ENCODE results near the gene NUP37. TPM values are rescaled to one million over a fixed set of nuclear protein-coding genes. Genes with fewer than 3 reads are reported as not detected.

NUP37 gene
- total and polyA plus RNA-seq, 11 donors = 7.6 to 26.2 (median 16.1) TPM

DNA sequence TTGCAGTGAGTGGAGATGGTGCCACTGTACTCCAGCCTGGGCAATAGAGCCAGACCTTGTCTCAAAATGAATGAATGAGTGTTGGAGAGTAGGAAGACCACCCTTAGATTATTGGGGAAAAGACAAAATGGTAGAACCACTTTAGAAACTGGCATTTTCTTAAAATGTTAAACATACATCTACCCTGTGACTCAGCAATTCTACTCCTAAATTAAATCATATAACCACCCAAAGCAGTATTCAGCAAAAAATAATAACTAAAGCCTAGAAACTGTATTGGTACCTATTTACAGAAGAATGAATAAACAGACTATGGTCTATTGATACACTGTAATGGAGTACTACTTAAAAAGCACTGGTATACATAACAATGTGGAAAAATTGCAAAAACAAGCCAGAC lies 9.1 kb downstream of the NUP37 start:
- H3K9me3 ChIP-seq = no peaks in the 10 kb centered on the region
- ATAC-seq (no peak), DNase-seq (no peak)
- no peak overlapping the region for H3K27ac ChIP-seq
- H3K4me1 ChIP-seq = no peaks in the 10 kb centered on the region
- peaks cover 0 to 86% (median 73%) of the 10 kb centered on the region in 9 donors for H3K36me3 ChIP-seq
- H3K4me3 ChIP-seq = no peak overlapping the region
- H3K27me3 ChIP-seq = no peaks in the 10 kb centered on the region
- intact Hi-C loops (cut with DNase I) = no loop called here
- TF ChIP-seq POLR2A (IDR thresholded peaks at IDR 0.05) = no peak
- TF ChIP-seq, protein P1, sequence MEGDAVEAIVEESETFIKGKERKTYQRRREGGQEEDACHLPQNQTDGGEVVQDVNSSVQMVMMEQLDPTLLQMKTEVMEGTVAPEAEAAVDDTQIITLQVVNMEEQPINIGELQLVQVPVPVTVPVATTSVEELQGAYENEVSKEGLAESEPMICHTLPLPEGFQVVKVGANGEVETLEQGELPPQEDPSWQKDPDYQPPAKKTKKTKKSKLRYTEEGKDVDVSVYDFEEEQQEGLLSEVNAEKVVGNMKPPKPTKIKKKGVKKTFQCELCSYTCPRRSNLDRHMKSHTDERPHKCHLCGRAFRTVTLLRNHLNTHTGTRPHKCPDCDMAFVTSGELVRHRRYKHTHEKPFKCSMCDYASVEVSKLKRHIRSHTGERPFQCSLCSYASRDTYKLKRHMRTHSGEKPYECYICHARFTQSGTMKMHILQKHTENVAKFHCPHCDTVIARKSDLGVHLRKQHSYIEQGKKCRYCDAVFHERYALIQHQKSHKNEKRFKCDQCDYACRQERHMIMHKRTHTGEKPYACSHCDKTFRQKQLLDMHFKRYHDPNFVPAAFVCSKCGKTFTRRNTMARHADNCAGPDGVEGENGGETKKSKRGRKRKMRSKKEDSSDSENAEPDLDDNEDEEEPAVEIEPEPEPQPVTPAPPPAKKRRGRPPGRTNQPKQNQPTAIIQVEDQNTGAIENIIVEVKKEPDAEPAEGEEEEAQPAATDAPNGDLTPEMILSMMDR (IDR thresholded peaks at IDR 0.05) = no peak

DNA sequence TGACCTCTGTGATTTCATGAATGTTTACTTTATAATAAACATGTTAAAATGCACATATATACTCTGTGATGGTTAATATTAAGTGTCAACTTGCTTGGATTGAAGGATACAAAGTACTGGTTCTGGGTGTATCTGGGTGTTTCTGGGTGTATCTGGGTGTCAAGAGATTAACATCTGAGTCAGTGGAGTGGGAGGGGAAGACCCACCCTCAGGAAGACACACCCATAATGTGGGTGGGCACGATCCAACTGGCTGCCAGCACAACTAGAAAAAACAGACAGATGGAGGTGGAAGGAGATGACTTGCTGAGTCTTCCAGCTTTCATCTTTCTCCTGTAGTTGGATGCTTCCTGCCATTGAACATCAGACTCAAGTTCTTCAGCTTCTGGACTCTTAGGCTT lies 11.9 kb downstream of the NUP37 start:
- ATAC-seq = no peak
- peaks cover 0 to 89% (median 74%) of the 10 kb centered on the region in 9 donors for H3K36me3 ChIP-seq

DNA sequence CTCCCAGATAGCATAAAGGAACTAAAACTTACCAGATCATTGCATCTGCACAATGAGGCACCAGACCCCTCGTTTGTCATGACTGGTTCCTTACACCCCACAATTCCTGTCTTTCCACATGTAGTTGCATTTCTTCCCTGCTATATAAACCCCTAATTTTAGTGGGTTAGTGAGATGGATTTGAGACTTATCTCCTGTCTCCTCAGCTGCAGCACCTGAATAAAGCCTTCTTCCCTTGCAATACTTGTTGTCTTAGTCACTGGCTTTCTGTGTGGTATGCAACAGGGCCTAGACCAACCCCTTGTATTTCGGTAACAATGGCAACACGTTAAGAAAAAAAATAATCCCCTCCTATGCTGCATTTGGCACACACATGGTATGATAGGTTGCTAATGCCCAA lies 13.0 kb downstream of the NUP37 start:
- ATAC-seq = no peak
- TF ChIP-seq, protein P1 (IDR thresholded peaks at IDR 0.05) = no peak
- no peak for TF ChIP-seq POLR2A (IDR thresholded peaks at IDR 0.05)
- Histone ChIP-seq H3K4me1 (no peaks in the 10 kb centered on the region), H3K4me3 (no peak overlapping the region), H3K27ac (no peak overlapping the region), H3K36me3 (peaks cover 0 to 81% (median 66%) of the 10 kb centered on the region in 9 donors), H3K27me3 (no peaks in the 10 kb centered on the region), H3K9me3 (peaks cover 0 to 7% (median 0%) of the 10 kb centered on the region in 12 donors)
- no peak for DNase-seq
- intact Hi-C loops (cut with DNase I) = no loop called here
- 94 to 97% (median 97%) methylated on average over 3 of the region's 3 CpGs for WGBS, 4 donors

More for the DNA sequence above, 11.9 kb downstream of the NUP37 start:
- H3K27ac ChIP-seq = no peak overlapping the region
- H3K27me3 ChIP-seq = no peaks in the 10 kb centered on the region
- intact Hi-C loops (cut with DNase I) = no loop called here
- no peak for DNase-seq
- peaks cover 0 to 7% (median 0%) of the 10 kb centered on the region in 12 donors for H3K9me3 ChIP-seq
- TF ChIP-seq, protein P1 (IDR thresholded peaks at IDR 0.05) = no peak
- no peak for TF ChIP-seq POLR2A (IDR thresholded peaks at IDR 0.05)
- no peak overlapping the region for H3K4me3 ChIP-seq
- WGBS, 4 donors = 43 to 78% (median 69%) methylated on average over 1 of the region's 1 CpG
- no peaks in the 10 kb centered on the region for H3K4me1 ChIP-seq

DNA sequence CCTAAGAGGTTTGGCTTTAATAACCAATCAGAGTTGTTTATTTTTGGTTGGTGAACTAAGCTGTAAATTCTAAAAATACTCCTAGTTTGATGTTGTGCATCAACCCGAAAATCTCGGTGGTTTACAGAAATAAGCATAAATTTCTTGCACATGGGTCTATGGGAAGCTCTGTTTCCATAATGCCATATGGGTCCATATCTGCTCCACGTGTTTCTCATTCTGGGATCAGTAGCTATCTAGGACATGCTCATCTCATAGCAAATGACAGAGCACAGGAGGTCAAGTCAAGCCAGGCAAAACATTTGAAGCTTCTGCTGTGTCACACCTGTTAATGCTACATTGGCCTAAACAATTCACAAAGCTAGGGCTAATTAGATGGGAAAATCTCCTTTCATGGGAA lies 23.1 kb downstream of the NUP37 start:
- intact Hi-C loops (cut with DNase I) = loop anchor here in 1 of 10 donors (10.0 kb wide), 1 partner anchor 668 kb away; no protein-coding TSS in a partner anchor
- H3K4me1 ChIP-seq = peaks cover 0 to 13% (median 0%) of the 10 kb centered on the region in 12 donors
- TF ChIP-seq, protein P1 (IDR thresholded peaks at IDR 0.05) = no peak
- no peak for TF ChIP-seq POLR2A (IDR thresholded peaks at IDR 0.05)
- H3K4me3 ChIP-seq = no peak overlapping the region
- no peak overlapping the region for H3K27ac ChIP-seq
- 83 to 92% (median 90%) methylated on average over 3 of the region's 3 CpGs for WGBS, 4 donors
- no peaks in the 10 kb centered on the region for H3K9me3 ChIP-seq
- DNase-seq (no peak), ATAC-seq (no peak)
- H3K36me3 ChIP-seq = peaks cover 0 to 58% (median 41%) of the 10 kb centered on the region in 9 donors
- no peaks in the 10 kb centered on the region for H3K27me3 ChIP-seq
